Kidney (tissue), 14 donors: ENCODE data around the gene SLC9A1. TPM values are rescaled to one million over a fixed set of nuclear protein-coding genes. Genes with fewer than 3 reads are reported as not detected.

Source experiments
- DNase-seq, 5 donors: peaks; one replicate each; pipeline ENCODE4 v3.0.0-alpha.2; 2013 to 2020
- FAIRE-seq: peaks from 2 replicates; lab custom pipeline; 2012; peaks lifted over from hg19 to GRCh38; lab: Jason Lieb, UNC
- H3K27ac ChIP-seq, 2 donors: one replicate each; pipeline ENCODE4 v1.7.0; 2013; ENCODE audit warnings: low read depth in 2 of 2, low read length in 2 of 2, inconsistent platforms in 1 of 2
- H3K27me3 ChIP-seq: one replicate; pipeline ENCODE4 v1.7.1; 2013; ENCODE audit warnings: low read length, inconsistent platforms; ENCODE audit not compliant: control insufficient read depth, insufficient read depth
- H3K36me3 ChIP-seq, 3 donors: one replicate each; pipeline versions ENCODE4 v1.7.0 to v1.7.1; 2013; ENCODE audit warnings: low read length in 3 of 3, control low read depth in 1 of 3, inconsistent platforms in 1 of 3; ENCODE audit not compliant: insufficient read depth in 3 of 3, control insufficient read depth in 2 of 3
- H3K4me1 ChIP-seq, 3 donors: one replicate each; pipeline versions ENCODE4 v1.7.0 to v1.7.1; 2013; ENCODE audit warnings: low read length in 3 of 3, inconsistent platforms in 1 of 3, low read depth in 1 of 3; ENCODE audit not compliant: control insufficient read depth in 2 of 3, insufficient read depth in 2 of 3
- H3K4me3 ChIP-seq, 3 donors: one replicate each; pipeline versions ENCODE4 v1.7.0 to v1.8.1; 2013; ENCODE audit warnings: low read length in 3 of 3, control low read depth in 1 of 3, inconsistent platforms in 1 of 3
- H3K9ac ChIP-seq, 3 donors: one replicate each; pipeline versions ENCODE4 v1.7.0 to v1.7.1; 2013; ENCODE audit warnings: low read length in 3 of 3, control low read depth in 1 of 3, inconsistent platforms in 1 of 3
- H3K9me3 ChIP-seq, 3 donors: one replicate each; pipeline versions ENCODE4 v1.7.0 to v1.7.1; 2013; ENCODE audit warnings: low read length in 3 of 3, control low read depth in 1 of 3, inconsistent platforms in 1 of 3; ENCODE audit not compliant: control insufficient read depth in 2 of 3, insufficient read depth in 1 of 3
- CTCF ChIP-seq: IDR thresholded peaks from 3 replicates; pipeline ENCODE4 v1.5.1; 2012; ENCODE audit warnings: mild to moderate bottlenecking, moderate library complexity, borderline replicate concordance; ENCODE audit not compliant: insufficient read depth; ENCODE audit errors: extremely low read depth
- intact Hi-C: fragments of 100-400 bp; cut with DNase I; formaldehyde crosslinking; loops from one replicate; pipeline ENCODE4 v1.11.1; 2022
- polyA plus RNA-seq: library from polyadenylated mRNA; stranded (reverse); fragments of 350-450 nt; fragmentation: Illumina TruSeq; extraction: RNeasy Lipid Tissue Mini Kit (QIAGEN cat#74804); gene quantifications from one replicate; pipeline ENCODE4 v1.2.3, GENCODE V29; 2014; ENCODE audit warnings: low read depth, low replicate concordance; ENCODE audit not compliant: insufficient read depth
- total RNA-seq: library from RNA; stranded (reverse); fragmentation: NEBNext Ultra II Directional; extraction: Animal tissue kit (Norgen Biotek cat#: 25700); gene quantifications from one replicate; pipeline ENCODE4 v1.2.1, GENCODE V29; 2021
- donor health status: control.
- donor health status: control.
- donor health status: control.
- donor health status: control.
- donor health status: control.
- donor health status: DM: yes; HTN: yes; CAD: no.
- donor health status: Normal renal cell carcinoma (clear cell type).

Gene SLC9A1
- total and polyA plus RNA-seq, 2 donors from 2014 or later = 19.3 to 29.8 TPM

GRCh38 chr1:27138368-27138767 is 16.6 kb downstream of the SLC9A1 start:
- no peaks in the 10 kb centered on the region for H3K27me3 ChIP-seq
- no peaks in the 10 kb centered on the region for H3K9me3 ChIP-seq
- H3K9ac ChIP-seq = peak overlapping the region in 1 of 3 donors; percentile 40
- H3K4me1 ChIP-seq = peaks cover 0 to 31% (median 15%) of the 10 kb centered on the region in 3 donors
- H3K27ac ChIP-seq = peak overlapping the region; percentile 41 to 56
- DNase-seq (no peak), FAIRE-seq (no peak)
- TF ChIP-seq CTCF = no peak
- no peak overlapping the region for H3K4me3 ChIP-seq
- H3K36me3 ChIP-seq = no peaks in the 10 kb centered on the region
- intact Hi-C loops = no loop called here

- H3K9me3 ChIP-seq = no peaks in the 10 kb centered on the region
- peak overlapping the region in 1 of 3 donors; percentile 47 for H3K9ac ChIP-seq
- TF ChIP-seq CTCF = no peak
- peak overlapping the region; percentile 56 to 77 for H3K27ac ChIP-seq
- peaks cover 0 to 27% (median 15%) of the 10 kb centered on the region in 3 donors for H3K4me1 ChIP-seq
- no peak overlapping the region for H3K4me3 ChIP-seq
- H3K36me3 ChIP-seq = no peaks in the 10 kb centered on the region
- FAIRE-seq (no peak), DNase-seq (peak; percentile 90 to 94 (median 92))
- H3K27me3 ChIP-seq = no peaks in the 10 kb centered on the region
- intact Hi-C loops = no loop called here
Measured at GRCh38 chr1:27137544-27138075, 17.3 kb downstream of the SLC9A1 start.

GRCh38 chr1:27136998-27137542 is 17.9 kb downstream of the SLC9A1 start:
- Histone ChIP-seq H3K4me3 (no peak overlapping the region), H3K36me3 (no peaks in the 10 kb centered on the region), H3K9ac (peak overlapping the region in 1 of 3 donors; percentile 47), H3K27me3 (no peaks in the 10 kb centered on the region), H3K27ac (peak overlapping the region; percentile 56 to 77), H3K9me3 (no peaks in the 10 kb centered on the region), H3K4me1 (peaks cover 0 to 24% (median 15%) of the 10 kb centered on the region in 3 donors)
- TF ChIP-seq CTCF = no peak
- FAIRE-seq (no peak), DNase-seq (peak in 4 of 5 donors; percentile 36 to 87 (median 58))
- intact Hi-C loops = no loop called here

GRCh38 chr1:27136236-27136551 is 18.7 kb downstream of the SLC9A1 start:
- no peak for DNase-seq
- Histone ChIP-seq H3K27ac (peak overlapping the region in 1 of 2 donors; percentile 56), H3K4me1 (peaks cover 0 to 18% (median 12%) of the 10 kb centered on the region in 3 donors), H3K4me3 (no peak overlapping the region), H3K36me3 (no peaks in the 10 kb centered on the region), H3K9ac (no peak overlapping the region), H3K9me3 (no peaks in the 10 kb centered on the region), H3K27me3 (no peaks in the 10 kb centered on the region)
- no peak for TF ChIP-seq CTCF
- intact Hi-C loops = no loop called here
- FAIRE-seq = no peak
